AG09319 (cell line): ENCODE measurements around the gene CYP19A1.
A peak's percentile ranks its signal among the peaks of the same experiment; 100 is the strongest.

Experiments
- DNase-seq: peaks from one replicate; pipeline ENCODE4 v3.0.0-alpha.2; 2010; ENCODE audit warnings: low read depth; ENCODE audit errors: extremely low read depth
- CTCF ChIP-seq: IDR thresholded peaks from 2 replicates; pipeline ENCODE4 v1.5.1; 2011; ENCODE audit warnings: low read depth, mild to moderate bottlenecking, inconsistent platforms, low read length, moderate library complexity

The CYP19A1 gene

GRCh38 chr15:51172193-51172592, 166.2 kb downstream of the CYP19A1 start:
- DNase-seq, result no peak
- TF ChIP-seq CTCF, result no peak

- TF ChIP-seq CTCF, result no peak
- no peak for DNase-seq
Observed at GRCh38 chr15:51171634-51171932, 166.8 kb downstream of the CYP19A1 start.

GRCh38 chr15:51170882-51171633, 167.3 kb downstream of the CYP19A1 start:
- no peak for TF ChIP-seq CTCF
- DNase-seq, result no peak

GRCh38 chr15:51168700-51169099, 169.7 kb downstream of the CYP19A1 start:
- no peak for DNase-seq
- TF ChIP-seq CTCF, result no peak

- no peak for DNase-seq
- no peak for TF ChIP-seq CTCF
Observed at GRCh38 chr15:51163843-51164242, 174.6 kb downstream of the CYP19A1 start.

- DNase-seq, result no peak
- TF ChIP-seq CTCF, result peak; percentile 93
Observed at GRCh38 chr15:51162865-51163762, 175.3 kb downstream of the CYP19A1 start.

GRCh38 chr15:51161491-51162220, 176.7 kb downstream of the CYP19A1 start:
- TF ChIP-seq CTCF, result no peak; the same call in 1 of the 2 replicates
- DNase-seq, result no peak
